Neutrophil (primary cell): ENCODE measurements around the gene PKHD1.

Experiments
- H3K27ac ChIP-seq: fragments of 200-600 bp; sonication (generic); 2 replicates; pipeline ENCODE4 v1.5.1; 2016; ENCODE audit warnings: mild to moderate bottlenecking, moderate library complexity
- H3K27me3 ChIP-seq: fragments of 200-600 bp; sonication (generic); 2 replicates; pipeline ENCODE4 v1.6.0; 2016; ENCODE audit warnings: mild to moderate bottlenecking
- H3K36me3 ChIP-seq: fragments of 200-600 bp; sonication (generic); 2 replicates; pipeline ENCODE4 v1.5.1; 2017
- H3K4me1 ChIP-seq, 2 experiments: fragments of 200-600 bp in 1 of 2; sonication (generic) in 1 of 2; 1 replicate in 1 of 2; 2 replicates in 1 of 2; pipeline versions ENCODE4 v1.5.1 to v1.6.1; 2013 to 2016; ENCODE audit warnings: low read depth in 1 of 2, low read length in 1 of 2, mild to moderate bottlenecking in 1 of 2, moderate library complexity in 1 of 2; ENCODE audit not compliant: control insufficient read depth in 1 of 2, insufficient read depth in 1 of 2
- H3K4me3 ChIP-seq, 2 experiments: fragments of 200-600 bp in 1 of 2; sonication (generic) in 1 of 2; 1 replicate in 1 of 2; 2 replicates in 1 of 2; pipeline ENCODE4 v1.5.1; 2013 to 2016; ENCODE audit warnings: low read depth in 1 of 2, low read length in 1 of 2, mild to moderate bottlenecking in 1 of 2, moderate library complexity in 1 of 2
- H3K9me3 ChIP-seq: fragments of 200-600 bp; sonication (generic); 2 replicates; pipeline ENCODE4 v1.5.1; 2016
- TF ChIP-seq, protein P1 (sequence below): fragments of 200-600 bp; sonication (generic); IDR thresholded peaks from 2 replicates; pipeline ENCODE4 v1.5.1; 2016; ENCODE audit warnings: antibody characterized with exemption

The PKHD1 gene

DNA sequence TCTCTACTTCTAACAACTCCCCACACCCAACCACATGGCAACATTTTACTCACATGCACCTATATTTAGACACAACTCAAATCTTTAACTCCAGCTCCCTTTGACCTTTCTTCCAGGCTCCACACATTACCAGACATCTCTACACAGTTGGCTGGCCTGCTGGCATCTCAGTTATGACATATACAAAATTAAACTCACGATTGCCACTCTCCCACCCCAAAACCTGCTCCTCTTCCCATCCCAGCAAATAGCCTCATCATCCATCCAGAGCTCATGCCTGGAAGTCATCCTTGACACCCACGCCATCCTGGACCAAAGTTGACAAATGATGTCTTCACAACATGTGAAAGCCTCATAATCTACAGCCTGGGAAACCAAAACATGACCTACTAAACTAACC lies 176.6 kb downstream of the PKHD1 start:
- Histone ChIP-seq H3K27ac (no peak overlapping the region), H3K36me3 (no peaks in the 10 kb centered on the region), H3K27me3 (no peaks in the 10 kb centered on the region), H3K4me1 (no peaks in the 10 kb centered on the region), H3K4me3 (no peak overlapping the region), H3K9me3 (no peaks in the 10 kb centered on the region)
- TF ChIP-seq, protein P1, sequence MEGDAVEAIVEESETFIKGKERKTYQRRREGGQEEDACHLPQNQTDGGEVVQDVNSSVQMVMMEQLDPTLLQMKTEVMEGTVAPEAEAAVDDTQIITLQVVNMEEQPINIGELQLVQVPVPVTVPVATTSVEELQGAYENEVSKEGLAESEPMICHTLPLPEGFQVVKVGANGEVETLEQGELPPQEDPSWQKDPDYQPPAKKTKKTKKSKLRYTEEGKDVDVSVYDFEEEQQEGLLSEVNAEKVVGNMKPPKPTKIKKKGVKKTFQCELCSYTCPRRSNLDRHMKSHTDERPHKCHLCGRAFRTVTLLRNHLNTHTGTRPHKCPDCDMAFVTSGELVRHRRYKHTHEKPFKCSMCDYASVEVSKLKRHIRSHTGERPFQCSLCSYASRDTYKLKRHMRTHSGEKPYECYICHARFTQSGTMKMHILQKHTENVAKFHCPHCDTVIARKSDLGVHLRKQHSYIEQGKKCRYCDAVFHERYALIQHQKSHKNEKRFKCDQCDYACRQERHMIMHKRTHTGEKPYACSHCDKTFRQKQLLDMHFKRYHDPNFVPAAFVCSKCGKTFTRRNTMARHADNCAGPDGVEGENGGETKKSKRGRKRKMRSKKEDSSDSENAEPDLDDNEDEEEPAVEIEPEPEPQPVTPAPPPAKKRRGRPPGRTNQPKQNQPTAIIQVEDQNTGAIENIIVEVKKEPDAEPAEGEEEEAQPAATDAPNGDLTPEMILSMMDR = no peak

DNA sequence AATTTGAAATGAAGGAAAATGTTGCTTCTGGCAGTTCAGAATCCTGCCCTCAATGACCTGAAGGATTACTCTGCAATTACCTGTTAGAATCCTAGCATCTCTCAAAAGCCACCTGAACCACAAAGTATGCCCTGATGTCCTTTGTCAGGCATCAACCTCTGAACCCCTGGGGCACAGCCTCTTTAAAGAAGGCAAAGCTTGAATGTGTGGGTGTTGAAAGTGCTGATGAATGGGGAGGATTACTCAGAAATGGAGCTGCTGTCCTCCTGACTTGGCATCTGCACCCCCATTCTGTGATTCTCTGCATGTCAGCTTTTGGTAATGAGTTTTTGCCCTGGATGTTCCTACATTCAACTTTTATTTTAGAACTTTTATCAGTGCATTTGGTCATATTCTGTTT lies 179.2 kb downstream of the PKHD1 start:
- Histone ChIP-seq H3K27me3 (no peaks in the 10 kb centered on the region), H3K27ac (no peak overlapping the region), H3K4me1 (no peaks in the 10 kb centered on the region), H3K36me3 (no peaks in the 10 kb centered on the region), H3K4me3 (no peak overlapping the region), H3K9me3 (no peaks in the 10 kb centered on the region)
- TF ChIP-seq, protein P1 = no peak

DNA sequence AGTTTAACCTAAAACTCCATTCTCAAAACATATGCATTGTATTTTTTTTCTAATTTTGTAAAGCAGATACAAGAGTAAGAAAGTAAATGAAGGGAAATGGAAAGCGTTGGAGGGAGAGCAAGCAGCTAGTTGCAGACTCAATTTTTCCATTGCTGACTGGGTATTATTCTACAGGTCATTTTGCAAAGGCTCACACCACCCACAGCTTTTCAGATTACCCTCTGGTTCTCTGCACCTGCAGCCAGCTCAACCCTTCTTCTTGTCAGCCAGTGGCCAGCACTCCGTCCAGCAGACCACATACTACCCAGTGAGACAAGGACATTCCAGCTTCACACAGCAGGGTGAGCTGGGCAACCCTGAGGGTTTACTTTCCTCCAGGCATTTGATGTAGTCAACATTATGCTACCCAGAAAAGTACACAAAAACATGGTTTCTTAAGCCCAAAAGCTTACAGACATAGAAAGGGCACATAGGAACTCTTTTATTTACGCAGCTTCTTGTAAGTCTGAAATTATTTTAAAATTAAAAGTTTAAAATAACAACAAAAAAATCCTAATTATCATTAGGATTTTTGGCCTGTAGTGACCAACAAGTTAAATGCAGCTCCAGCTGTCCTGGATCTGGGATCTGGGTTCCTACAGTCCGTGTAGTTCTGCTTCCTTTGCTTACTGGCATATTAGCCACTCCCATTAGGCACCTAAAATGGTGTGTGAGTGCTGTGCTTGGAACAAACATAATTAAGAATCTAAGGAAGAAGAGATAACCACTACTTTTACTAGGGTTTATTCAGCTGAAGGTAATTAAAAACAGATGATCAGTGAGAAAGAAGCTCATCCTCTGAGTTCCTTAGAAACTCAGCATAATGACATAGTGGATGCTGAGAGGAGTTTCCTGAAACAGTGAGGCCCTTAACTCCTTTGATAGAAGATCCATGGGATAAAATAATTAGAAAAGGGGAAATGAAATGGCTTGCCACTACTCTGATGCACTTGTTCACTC lies 185.3 kb downstream of the PKHD1 start:
- H3K27me3 ChIP-seq = no peaks in the 10 kb centered on the region
- TF ChIP-seq, protein P1 = no peak

DNA sequence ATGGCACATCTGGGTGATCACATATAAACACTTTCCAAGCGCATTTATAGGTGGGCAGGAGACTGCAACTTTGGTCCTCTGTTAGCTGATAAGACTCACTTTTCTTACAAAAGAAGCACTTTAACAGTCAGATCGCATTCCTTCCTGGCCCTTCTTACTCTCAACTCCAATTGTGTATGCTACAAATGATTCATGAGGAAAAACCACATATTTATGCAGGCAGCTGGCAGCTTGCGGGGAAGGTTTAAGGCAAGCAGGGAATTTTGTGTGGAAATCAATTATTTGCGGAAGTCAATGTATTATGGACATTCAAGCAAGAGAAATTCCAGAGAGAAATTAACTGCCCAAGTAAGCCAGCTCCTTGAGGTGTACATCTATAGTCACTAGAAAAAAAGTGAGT lies 194.0 kb downstream of the PKHD1 start:
- no peak overlapping the region for H3K27ac ChIP-seq
- TF ChIP-seq, protein P1 = no peak
- no peaks in the 10 kb centered on the region for H3K36me3 ChIP-seq
- H3K4me3 ChIP-seq = no peak overlapping the region
- no peaks in the 10 kb centered on the region for H3K4me1 ChIP-seq
- no peaks in the 10 kb centered on the region for H3K27me3 ChIP-seq
- H3K9me3 ChIP-seq = no peaks in the 10 kb centered on the region

More for the DNA sequence above, 185.3 kb downstream of the PKHD1 start:
- Histone ChIP-seq H3K4me3 (no peak overlapping the region), H3K9me3 (no peaks in the 10 kb centered on the region), H3K4me1 (no peaks in the 10 kb centered on the region), H3K27ac (no peak overlapping the region), H3K36me3 (no peaks in the 10 kb centered on the region)

DNA sequence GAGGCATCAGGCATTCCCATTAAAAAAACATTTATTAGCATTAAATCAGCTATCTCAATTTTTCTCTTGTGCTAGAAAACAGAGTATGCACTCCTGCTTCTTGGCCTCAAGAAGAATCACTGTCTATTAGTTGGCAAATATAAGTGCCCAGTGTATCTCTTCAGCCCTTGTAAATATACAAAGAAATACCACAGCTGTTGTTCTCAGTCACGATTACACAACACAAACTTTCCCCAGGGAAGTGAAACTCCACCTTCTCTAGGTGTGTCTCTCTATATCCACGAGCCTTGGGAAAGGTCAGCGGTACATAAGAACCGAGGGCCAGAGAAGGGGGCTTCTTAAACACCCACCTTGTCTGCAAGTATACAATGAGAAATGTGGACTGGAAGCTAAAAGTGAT lies 194.7 kb downstream of the PKHD1 start:
- Histone ChIP-seq H3K4me1 (no peaks in the 10 kb centered on the region), H3K36me3 (no peaks in the 10 kb centered on the region), H3K27ac (no peak overlapping the region), H3K27me3 (no peaks in the 10 kb centered on the region), H3K4me3 (no peak overlapping the region), H3K9me3 (no peaks in the 10 kb centered on the region)
- TF ChIP-seq, protein P1 = no peak
